Measurements from ENCODE around the gene EIF5AL1.

The EIF5AL1 gene

DNA sequence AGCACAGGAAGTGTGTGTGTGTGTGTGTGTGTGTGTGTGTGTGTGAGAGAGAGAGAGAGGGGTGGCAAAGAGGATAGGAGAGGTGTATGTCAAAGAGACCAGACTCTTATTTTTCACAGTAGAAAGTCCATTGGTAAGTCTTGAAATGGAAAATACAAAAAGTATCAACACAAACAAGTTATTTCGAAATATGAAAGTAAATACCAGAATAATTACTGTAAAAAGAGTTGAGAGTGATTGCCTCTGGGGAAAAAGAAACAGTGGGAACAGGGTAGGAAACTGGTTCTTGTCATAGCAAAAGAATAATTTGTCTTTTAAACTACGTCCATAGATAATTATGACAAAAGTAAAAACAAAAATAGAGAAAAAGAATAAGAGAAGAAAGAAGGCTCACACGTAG lies 29.0 kb upstream of the EIF5AL1 start:
- DNase-seq, result no peak
- no peak overlapping the region for H3K27ac ChIP-seq

GRCh38 chr10:79483948-79484347 lies 28.4 kb upstream of the EIF5AL1 start:
- no peaks in the 10 kb centered on the region for H3K36me3 ChIP-seq
- no peak overlapping the region for H3K27ac ChIP-seq
- H3K27me3 ChIP-seq (ENCODE audit: insufficient read depth, low read depth, severe bottlenecking), result no peaks in the 10 kb centered on the region
- TF ChIP-seq CTCF (IDR thresholded peaks at IDR 0.05; ENCODE audit: low read depth, low read length), result no peak
- no peak for DNase-seq
- H3K9me3 ChIP-seq (ENCODE audit: severe bottlenecking), result peaks cover 6% of the 10 kb centered on the region
- no peak overlapping the region for H3K4me3 ChIP-seq (ENCODE audit: low read depth, low read length)

More for the DNA sequence above, 29.0 kb upstream of the EIF5AL1 start:
- H3K36me3 ChIP-seq, result no peaks in the 10 kb centered on the region
- no peaks in the 10 kb centered on the region for H3K27me3 ChIP-seq (ENCODE audit: insufficient read depth, low read depth, severe bottlenecking)
- peaks cover 6% of the 10 kb centered on the region for H3K9me3 ChIP-seq (ENCODE audit: severe bottlenecking)
- no peak overlapping the region for H3K4me3 ChIP-seq (ENCODE audit: low read depth, low read length)
- TF ChIP-seq CTCF (IDR thresholded peaks at IDR 0.05; ENCODE audit: low read depth, low read length), result no peak

DNA sequence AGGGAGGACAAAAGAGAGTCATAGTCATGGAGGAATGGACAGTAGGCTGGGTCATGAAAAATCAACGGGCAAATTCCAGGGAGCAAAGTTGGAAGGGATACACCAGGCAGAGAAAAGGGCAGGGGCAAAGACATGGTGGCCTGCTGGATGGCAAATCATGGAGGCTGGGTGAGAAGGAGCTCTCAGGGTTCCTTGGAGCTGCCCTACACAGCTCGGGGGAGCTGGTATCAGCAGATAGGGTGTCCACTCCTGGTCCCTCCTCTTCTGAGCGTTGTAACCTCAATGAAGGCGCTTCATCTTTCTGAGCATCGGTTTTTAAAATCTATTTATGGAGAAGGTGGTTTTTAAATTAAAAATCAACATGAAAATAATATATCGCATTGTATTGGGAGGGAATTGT lies 27.9 kb upstream of the EIF5AL1 start:
- Histone ChIP-seq H3K9me3 (ENCODE audit: severe bottlenecking) (peaks cover 6% of the 10 kb centered on the region), H3K36me3 (no peaks in the 10 kb centered on the region), H3K27me3 (ENCODE audit: insufficient read depth, low read depth, severe bottlenecking) (no peaks in the 10 kb centered on the region), H3K27ac (no peak overlapping the region), H3K4me3 (ENCODE audit: low read depth, low read length) (no peak overlapping the region)
- no peak for DNase-seq
- no peak for TF ChIP-seq CTCF (IDR thresholded peaks at IDR 0.05; ENCODE audit: low read depth, low read length)

- no peaks in the 10 kb centered on the region for H3K27me3 ChIP-seq (ENCODE audit: insufficient read depth, low read depth, severe bottlenecking)
- H3K36me3 ChIP-seq, result no peaks in the 10 kb centered on the region
- no peaks in the 10 kb centered on the region for H3K9me3 ChIP-seq (ENCODE audit: severe bottlenecking)
- TF ChIP-seq CTCF (IDR thresholded peaks at IDR 0.05; ENCODE audit: low read depth, low read length), result peak; percentile 95
- no peak overlapping the region for H3K4me3 ChIP-seq (ENCODE audit: low read depth, low read length)
- H3K27ac ChIP-seq, result no peak overlapping the region
- peak; percentile 95 for DNase-seq
These were observed 24.8 kb upstream of the EIF5AL1 start for GRCh38 chr10:79487296-79488194.

GRCh38 chr10:79488336-79488735 lies 24.0 kb upstream of the EIF5AL1 start:
- Histone ChIP-seq H3K9me3 (ENCODE audit: severe bottlenecking) (no peaks in the 10 kb centered on the region), H3K36me3 (no peaks in the 10 kb centered on the region), H3K27me3 (ENCODE audit: insufficient read depth, low read depth, severe bottlenecking) (no peaks in the 10 kb centered on the region), H3K4me3 (ENCODE audit: low read depth, low read length) (no peak overlapping the region), H3K27ac (no peak overlapping the region)
- no peak for TF ChIP-seq CTCF (IDR thresholded peaks at IDR 0.05; ENCODE audit: low read depth, low read length)
- DNase-seq, result no peak
